SU-DHL-6 (cell line): Measurements from ENCODE around the gene TMPRSS4.

ENCODE experiments used
- CTCF ChIP-seq: fragments of 200-600 bp; sonication (generic); IDR thresholded peaks from one replicate; pipeline ENCODE4 v1.5.1; 2017; ENCODE audit warnings: antibody characterized with exemption, mild to moderate bottlenecking, low read length, moderate library complexity; ENCODE audit not compliant: insufficient read depth, poor library complexity, severe bottlenecking
- EZH2phosphoT487 ChIP-seq: fragments of 200-600 bp; sonication (generic), shearing (Covaris generic); conservative IDR thresholded peaks from 2 replicates; pipeline ENCODE4 v1.6.1; 2018; ENCODE audit warnings: mild to moderate bottlenecking, antibody characterized with exemption, low read length, moderate library complexity, mixed read lengths

DNA sequence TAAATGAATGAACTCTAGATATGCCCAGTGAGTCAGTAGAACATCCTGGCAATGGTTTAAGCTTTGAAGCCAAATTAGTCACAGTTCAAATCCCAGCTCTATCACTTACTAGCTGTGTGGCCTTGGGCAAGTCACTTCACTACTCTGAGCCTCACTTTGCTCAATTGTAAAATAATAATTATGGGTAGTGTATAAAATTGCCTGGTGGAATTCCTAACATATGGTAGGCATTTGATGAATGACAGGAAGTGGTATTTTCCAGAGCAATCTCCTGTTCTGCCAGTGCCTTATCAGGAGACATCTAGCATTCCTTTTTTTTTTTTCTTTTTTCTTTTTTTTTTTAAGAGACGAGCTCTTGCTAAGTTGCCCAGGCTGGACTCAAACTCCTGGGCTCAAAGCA is 62.7 kb downstream of the TMPRSS4 start:
- TF ChIP-seq CTCF (no peak), EZH2phosphoT487 (no peak)
